HFFc6 (cell line): ENCODE measurements around the gene HELZ. TPM values are rescaled to one million over a fixed set of nuclear protein-coding genes. Genes with fewer than 3 reads are reported as not detected.

ENCODE experiments used
- DNase-seq: peaks from one replicate; pipeline ENCODE4 v3.0.0-alpha.2; 2018
- H3K27ac Mint-ChIP-seq: 2 replicates; pipeline ENCODE4 v1.8.0; 2020; ENCODE audit warnings: mild to moderate bottlenecking, mixed read lengths
- H3K27me3 Mint-ChIP-seq: 2 replicates; pipeline ENCODE4 v1.8.0; 2021; ENCODE audit warnings: mild to moderate bottlenecking, moderate library complexity, mixed read lengths; ENCODE audit not compliant: insufficient read depth
- H3K36me3 Mint-ChIP-seq: 2 replicates; pipeline ENCODE4 v1.8.0; 2021; ENCODE audit warnings: low read depth, mixed read lengths
- H3K4me1 Mint-ChIP-seq: 2 replicates; pipeline ENCODE4 v1.8.0; 2020; ENCODE audit warnings: low read depth, mixed read lengths
- H3K4me3 Mint-ChIP-seq: 2 replicates; pipeline ENCODE4 v1.8.0; 2020; ENCODE audit warnings: mild to moderate bottlenecking, moderate library complexity, mixed read lengths
- H3K9me3 Mint-ChIP-seq: 2 replicates; pipeline ENCODE4 v1.8.0; 2020; ENCODE audit warnings: mild to moderate bottlenecking, mixed read lengths
- total RNA-seq, 6 experiments: library from RNA; stranded (reverse); fragmentation: NEBNext Ultra II Directional; extraction: Animal tissue kit (Norgen Biotek cat#: 25700); gene quantifications; 2 replicates in 1 of 6; 3 replicates in 5 of 6; pipeline ENCODE4 v1.2.3, GENCODE V29; 2021
- TF ChIP-seq, protein P1 (sequence below): fragments of 200-600 bp; sonication (generic); IDR thresholded peaks from 2 replicates; pipeline ENCODE4 v1.5.0; 2021; ENCODE audit warnings: antibody characterized with exemption, mild to moderate bottlenecking

Gene HELZ
- total RNA-seq, 6 experiments from 2014 or later, result 36.0 to 46.2 (median 38.4) TPM

DNA sequence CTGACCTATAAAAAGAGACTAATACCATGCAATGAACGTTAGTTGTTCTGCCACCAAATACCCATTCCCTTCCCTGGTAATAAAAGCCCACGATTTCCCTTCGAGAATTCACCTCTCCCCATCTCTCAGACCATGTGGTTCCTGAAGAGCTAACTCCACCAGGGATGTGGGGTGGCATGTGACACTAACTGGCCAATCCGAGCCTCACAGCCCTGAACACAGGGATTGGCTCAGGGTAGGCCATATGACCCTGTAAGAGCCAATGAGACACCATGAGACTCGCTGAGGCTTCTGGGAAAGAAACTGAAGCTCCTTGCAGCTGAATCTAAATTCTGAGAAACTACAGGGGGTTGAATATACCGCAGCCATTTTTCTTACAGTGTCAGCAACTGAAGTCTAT lies 21.1 kb downstream of the HELZ start:
- peaks cover 38% of the 10 kb centered on the region for H3K36me3 Mint-ChIP-seq
- no peak overlapping the region for H3K27ac Mint-ChIP-seq
- DNase-seq, result no peak
- peaks cover 50% of the 10 kb centered on the region for H3K4me1 Mint-ChIP-seq
- H3K27me3 Mint-ChIP-seq, result peaks cover 3% of the 10 kb centered on the region
- no peak overlapping the region for H3K4me3 Mint-ChIP-seq
- H3K9me3 Mint-ChIP-seq, result no peaks in the 10 kb centered on the region
- TF ChIP-seq, protein P1, sequence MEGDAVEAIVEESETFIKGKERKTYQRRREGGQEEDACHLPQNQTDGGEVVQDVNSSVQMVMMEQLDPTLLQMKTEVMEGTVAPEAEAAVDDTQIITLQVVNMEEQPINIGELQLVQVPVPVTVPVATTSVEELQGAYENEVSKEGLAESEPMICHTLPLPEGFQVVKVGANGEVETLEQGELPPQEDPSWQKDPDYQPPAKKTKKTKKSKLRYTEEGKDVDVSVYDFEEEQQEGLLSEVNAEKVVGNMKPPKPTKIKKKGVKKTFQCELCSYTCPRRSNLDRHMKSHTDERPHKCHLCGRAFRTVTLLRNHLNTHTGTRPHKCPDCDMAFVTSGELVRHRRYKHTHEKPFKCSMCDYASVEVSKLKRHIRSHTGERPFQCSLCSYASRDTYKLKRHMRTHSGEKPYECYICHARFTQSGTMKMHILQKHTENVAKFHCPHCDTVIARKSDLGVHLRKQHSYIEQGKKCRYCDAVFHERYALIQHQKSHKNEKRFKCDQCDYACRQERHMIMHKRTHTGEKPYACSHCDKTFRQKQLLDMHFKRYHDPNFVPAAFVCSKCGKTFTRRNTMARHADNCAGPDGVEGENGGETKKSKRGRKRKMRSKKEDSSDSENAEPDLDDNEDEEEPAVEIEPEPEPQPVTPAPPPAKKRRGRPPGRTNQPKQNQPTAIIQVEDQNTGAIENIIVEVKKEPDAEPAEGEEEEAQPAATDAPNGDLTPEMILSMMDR, result no peak

GRCh38 chr17:67221062-67221998 lies 23.7 kb downstream of the HELZ start:
- H3K27me3 Mint-ChIP-seq, result peaks cover 3% of the 10 kb centered on the region
- peaks cover 49% of the 10 kb centered on the region for H3K4me1 Mint-ChIP-seq
- H3K4me3 Mint-ChIP-seq, result no peak overlapping the region
- peaks cover 34% of the 10 kb centered on the region for H3K36me3 Mint-ChIP-seq
- TF ChIP-seq, protein P1, result peak; percentile 78
- peak; percentile 54 for DNase-seq
- H3K9me3 Mint-ChIP-seq, result no peaks in the 10 kb centered on the region
- H3K27ac Mint-ChIP-seq, result peak overlapping the region; percentile 8; the same call in 1 of the 2 replicates

DNA sequence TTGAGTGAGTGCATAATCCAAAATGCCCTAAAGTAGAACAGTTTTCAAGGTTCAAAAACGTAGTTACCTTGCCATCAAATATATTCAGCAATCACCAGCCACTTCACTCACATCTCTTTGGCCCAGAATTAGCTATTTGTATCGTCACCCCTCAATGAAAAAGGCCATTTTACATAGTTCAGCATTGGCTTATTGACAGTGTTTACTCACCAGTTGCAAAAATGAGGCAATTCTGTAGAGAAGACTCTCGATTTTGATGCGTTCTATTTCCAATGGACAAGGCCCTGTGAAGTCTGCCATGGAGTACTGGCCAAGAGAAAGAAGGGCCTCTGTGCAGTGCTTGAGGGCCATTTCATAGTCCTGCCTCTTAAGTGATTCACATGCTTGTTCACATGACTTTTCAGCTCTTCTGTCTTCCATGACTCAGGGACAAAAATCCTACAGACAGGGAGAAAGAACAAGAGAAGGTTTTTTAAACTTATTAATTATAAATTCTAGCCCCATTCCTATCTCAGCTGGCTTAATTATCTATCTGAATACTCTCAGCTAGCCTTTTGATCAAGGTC lies 26.5 kb downstream of the HELZ start:
- H3K9me3 Mint-ChIP-seq, result no peaks in the 10 kb centered on the region

DNA sequence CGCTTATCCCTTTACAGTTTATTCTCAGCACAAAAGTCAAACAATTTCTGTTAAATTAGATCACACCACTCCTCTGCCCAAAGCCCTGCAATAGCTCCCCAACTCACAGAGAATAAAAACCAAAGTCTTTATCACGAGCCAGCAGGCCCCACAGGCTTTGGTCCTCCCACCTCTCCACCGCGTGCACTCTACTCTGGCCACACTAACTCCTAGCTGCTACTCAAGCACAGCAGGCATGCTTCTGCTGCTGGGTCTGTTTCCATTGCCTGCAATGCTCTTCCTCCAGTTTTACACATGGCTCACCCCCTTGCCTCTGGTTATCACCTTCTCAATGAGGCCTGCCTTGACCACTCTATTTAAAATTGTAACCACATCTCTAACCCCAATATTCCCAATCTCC lies 27.6 kb downstream of the HELZ start:
- TF ChIP-seq, protein P1, result no peak
- H3K9me3 Mint-ChIP-seq, result no peaks in the 10 kb centered on the region
- no peak overlapping the region for H3K4me3 Mint-ChIP-seq
- no peak for DNase-seq
- no peak overlapping the region for H3K27ac Mint-ChIP-seq
- H3K36me3 Mint-ChIP-seq, result peaks cover 19% of the 10 kb centered on the region
- peaks cover 2% of the 10 kb centered on the region; the same call in 1 of the 2 replicates for H3K27me3 Mint-ChIP-seq
- peaks cover 48% of the 10 kb centered on the region for H3K4me1 Mint-ChIP-seq

More for the DNA sequence above, 26.5 kb downstream of the HELZ start:
- peaks cover 2% of the 10 kb centered on the region; the same call in 1 of the 2 replicates for H3K27me3 Mint-ChIP-seq
- peak overlapping the region; percentile 77 for H3K27ac Mint-ChIP-seq
- peak; percentile 63 for DNase-seq
- TF ChIP-seq, protein P1, result no peak
- H3K4me1 Mint-ChIP-seq, result peaks cover 41% of the 10 kb centered on the region
- H3K4me3 Mint-ChIP-seq, result no peak overlapping the region
- peaks cover 20% of the 10 kb centered on the region for H3K36me3 Mint-ChIP-seq

DNA sequence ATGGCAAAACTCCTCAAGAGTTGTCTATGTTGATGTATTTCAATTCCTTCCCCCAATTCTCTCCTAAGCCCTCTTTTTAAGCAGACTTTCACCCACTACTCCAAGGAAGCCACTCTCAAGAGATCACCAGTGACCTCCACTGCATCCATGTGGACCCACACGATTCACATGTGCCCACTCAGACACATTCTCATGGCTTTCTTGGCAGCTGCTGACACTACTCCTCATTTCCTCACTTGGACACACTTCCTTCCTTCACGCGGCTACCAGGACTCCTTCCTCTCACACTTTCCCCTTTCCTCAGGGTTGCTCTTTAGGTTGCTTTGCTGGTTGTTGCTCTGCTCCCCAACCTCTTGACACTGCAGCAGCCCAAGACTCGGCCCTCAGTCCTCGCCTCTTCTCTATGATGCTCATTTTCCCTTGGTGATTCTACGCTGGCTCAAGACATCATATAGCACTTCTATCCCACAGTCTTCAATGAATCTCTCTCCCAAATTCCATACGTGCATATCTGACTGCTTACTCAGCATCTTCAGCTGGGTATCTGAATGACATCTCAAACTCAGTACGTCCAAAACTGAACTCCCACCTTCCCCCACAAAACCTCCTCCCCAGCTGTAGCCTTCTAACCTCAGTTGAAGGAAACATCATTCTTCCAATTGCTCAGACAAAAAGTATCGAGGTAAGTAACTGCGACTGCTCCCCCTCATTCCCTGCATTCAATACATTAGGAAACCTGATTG lies 28.2 kb downstream of the HELZ start:
- Mint-ChIP-seq H3K4me1 (peaks cover 50% of the 10 kb centered on the region), H3K9me3 (no peaks in the 10 kb centered on the region), H3K27ac (no peak overlapping the region), H3K27me3 (peaks cover 2% of the 10 kb centered on the region; the same call in 1 of the 2 replicates), H3K36me3 (peaks cover 19% of the 10 kb centered on the region), H3K4me3 (no peak overlapping the region)
- no peak for DNase-seq
- TF ChIP-seq, protein P1, result no peak
